ENCODE measurements around the gene GID8. TPM values are rescaled to one million over a fixed set of nuclear protein-coding genes. Genes with fewer than 3 reads are reported as not detected.

The GID8 gene
- total and polyA plus RNA-seq, 2 experiments from 2014 or later, result 41.8 to 106 TPM

DNA sequence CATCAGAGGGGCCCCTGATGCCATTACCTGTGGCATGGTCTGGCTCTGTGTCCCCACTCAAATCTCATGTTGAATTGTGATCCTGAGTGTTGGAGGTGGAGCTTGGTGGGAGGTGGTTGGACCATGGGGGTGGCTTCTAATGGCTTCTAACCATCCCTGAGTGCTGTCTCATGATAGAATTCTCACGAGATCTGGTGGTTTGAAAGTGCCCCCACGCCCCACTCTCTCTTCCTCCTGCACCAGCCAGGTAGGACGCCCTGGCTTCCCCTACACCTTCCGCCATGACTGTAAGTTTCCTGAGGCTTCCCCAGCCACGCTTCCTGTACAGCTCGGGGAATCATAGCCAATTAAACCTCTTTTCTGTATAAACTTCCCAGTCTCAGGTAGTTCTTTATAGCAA is 53.9 kb downstream of the GID8 start (continued):
- TF ChIP-seq, protein P1, sequence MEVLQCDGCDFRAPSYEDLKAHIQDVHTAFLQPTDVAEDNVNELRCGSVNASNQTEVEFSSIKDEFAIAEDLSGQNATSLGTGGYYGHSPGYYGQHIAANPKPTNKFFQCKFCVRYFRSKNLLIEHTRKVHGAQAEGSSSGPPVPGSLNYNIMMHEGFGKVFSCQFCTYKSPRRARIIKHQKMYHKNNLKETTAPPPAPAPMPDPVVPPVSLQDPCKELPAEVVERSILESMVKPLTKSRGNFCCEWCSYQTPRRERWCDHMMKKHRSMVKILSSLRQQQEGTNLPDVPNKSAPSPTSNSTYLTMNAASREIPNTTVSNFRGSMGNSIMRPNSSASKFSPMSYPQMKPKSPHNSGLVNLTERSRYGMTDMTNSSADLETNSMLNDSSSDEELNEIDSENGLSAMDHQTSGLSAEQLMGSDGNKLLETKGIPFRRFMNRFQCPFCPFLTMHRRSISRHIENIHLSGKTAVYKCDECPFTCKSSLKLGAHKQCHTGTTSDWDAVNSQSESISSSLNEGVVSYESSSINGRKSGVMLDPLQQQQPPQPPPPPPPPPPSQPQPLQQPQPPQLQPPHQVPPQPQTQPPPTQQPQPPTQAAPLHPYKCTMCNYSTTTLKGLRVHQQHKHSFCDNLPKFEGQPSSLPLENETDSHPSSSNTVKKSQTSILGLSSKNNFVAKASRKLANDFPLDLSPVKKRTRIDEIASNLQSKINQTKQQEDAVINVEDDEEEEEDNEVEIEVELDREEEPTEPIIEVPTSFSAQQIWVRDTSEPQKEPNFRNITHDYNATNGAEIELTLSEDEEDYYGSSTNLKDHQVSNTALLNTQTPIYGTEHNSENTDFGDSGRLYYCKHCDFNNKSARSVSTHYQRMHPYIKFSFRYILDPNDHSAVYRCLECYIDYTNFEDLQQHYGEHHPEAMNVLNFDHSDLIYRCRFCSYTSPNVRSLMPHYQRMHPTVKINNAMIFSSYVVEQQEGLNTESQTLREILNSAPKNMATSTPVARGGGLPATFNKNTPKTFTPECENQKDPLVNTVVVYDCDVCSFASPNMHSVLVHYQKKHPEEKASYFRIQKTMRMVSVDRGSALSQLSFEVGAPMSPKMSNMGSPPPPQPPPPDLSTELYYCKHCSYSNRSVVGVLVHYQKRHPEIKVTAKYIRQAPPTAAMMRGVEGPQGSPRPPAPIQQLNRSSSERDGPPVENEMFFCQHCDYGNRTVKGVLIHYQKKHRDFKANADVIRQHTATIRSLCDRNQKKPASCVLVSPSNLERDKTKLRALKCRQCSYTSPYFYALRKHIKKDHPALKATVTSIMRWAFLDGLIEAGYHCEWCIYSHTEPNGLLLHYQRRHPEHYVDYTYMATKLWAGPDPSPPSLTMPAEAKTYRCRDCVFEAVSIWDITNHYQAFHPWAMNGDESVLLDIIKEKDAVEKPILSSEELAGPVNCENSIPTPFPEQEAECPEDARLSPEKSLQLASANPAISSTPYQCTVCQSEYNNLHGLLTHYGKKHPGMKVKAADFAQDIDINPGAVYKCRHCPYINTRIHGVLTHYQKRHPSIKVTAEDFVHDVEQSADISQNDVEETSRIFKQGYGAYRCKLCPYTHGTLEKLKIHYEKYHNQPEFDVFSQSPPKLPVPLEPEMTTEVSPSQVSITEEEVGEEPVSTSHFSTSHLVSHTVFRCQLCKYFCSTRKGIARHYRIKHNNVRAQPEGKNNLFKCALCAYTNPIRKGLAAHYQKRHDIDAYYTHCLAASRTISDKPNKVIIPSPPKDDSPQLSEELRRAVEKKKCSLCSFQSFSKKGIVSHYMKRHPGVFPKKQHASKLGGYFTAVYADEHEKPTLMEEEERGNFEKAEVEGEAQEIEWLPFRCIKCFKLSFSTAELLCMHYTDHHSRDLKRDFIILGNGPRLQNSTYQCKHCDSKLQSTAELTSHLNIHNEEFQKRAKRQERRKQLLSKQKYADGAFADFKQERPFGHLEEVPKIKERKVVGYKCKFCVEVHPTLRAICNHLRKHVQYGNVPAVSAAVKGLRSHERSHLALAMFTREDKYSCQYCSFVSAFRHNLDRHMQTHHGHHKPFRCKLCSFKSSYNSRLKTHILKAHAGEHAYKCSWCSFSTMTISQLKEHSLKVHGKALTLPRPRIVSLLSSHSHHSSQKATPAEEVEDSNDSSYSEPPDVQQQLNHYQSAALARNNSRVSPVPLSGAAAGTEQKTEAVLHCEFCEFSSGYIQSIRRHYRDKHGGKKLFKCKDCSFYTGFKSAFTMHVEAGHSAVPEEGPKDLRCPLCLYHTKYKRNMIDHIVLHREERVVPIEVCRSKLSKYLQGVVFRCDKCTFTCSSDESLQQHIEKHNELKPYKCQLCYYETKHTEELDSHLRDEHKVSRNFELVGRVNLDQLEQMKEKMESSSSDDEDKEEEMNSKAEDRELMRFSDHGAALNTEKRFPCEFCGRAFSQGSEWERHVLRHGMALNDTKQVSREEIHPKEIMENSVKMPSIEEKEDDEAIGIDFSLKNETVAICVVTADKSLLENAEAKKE (CRISPR knock-in tag; IDR thresholded peaks at IDR 0.05), result no peak

DNA sequence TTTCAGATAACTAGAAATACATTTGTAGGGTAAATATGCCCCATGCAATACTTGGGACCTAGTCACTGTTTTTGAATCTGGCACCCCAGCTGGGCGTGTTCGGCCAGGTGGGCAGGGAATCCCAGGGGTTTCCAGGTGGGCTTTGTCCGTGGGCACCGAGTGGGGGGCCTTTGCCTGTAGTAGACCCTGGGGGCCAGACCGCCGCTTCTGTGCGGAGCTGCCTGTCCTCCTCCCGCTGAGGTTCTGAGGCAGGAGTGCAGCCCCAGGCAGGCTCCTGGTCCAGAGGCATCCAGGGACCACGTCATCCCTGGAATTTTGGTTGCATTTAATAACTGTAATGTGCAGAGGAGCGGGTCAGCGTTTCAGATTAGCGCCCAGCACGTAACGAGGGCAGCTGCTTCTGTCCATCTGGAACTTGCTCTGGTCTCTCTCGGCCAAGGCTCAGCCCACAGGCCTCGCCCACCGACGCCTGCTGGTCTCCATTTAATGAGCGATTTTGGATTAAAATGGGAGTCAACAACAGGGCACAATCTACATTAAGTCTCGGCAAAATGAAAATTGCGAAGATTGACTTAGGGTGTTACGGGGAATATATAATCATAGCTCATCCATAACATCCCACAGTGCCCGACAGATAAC is 56.0 kb downstream of the GID8 start:
- Histone ChIP-seq H3K9me2 (ENCODE audit: insufficient read depth) (no peaks in the 10 kb centered on the region), H3K4me1 (ENCODE audit: insufficient read depth) (peaks cover 20% of the 10 kb centered on the region), H3K27ac (ENCODE audit: low read depth) (no peak overlapping the region), H3K4me3 (no peak overlapping the region), H2AFZ (no peak overlapping the region), H4K20me1 (replicated peaks; ENCODE audit: insufficient read depth) (no peaks in the 10 kb centered on the region), H3K79me2 (replicated peaks; ENCODE audit: insufficient read depth) (no peaks in the 10 kb centered on the region), H3K4me2 (no peak overlapping the region), H3K36me3 (ENCODE audit: insufficient read depth) (no peaks in the 10 kb centered on the region), H3F3A (replicated peaks; ENCODE audit: low read depth) (peaks cover 17% of the 10 kb centered on the region; the same call in 1 of the 2 replicates), H3K27me3 (ENCODE audit: insufficient read depth) (no peaks in the 10 kb centered on the region)
- H3K27ac Mint-ChIP-seq, result no peak overlapping the region
- TF ChIP-seq, protein P2, sequence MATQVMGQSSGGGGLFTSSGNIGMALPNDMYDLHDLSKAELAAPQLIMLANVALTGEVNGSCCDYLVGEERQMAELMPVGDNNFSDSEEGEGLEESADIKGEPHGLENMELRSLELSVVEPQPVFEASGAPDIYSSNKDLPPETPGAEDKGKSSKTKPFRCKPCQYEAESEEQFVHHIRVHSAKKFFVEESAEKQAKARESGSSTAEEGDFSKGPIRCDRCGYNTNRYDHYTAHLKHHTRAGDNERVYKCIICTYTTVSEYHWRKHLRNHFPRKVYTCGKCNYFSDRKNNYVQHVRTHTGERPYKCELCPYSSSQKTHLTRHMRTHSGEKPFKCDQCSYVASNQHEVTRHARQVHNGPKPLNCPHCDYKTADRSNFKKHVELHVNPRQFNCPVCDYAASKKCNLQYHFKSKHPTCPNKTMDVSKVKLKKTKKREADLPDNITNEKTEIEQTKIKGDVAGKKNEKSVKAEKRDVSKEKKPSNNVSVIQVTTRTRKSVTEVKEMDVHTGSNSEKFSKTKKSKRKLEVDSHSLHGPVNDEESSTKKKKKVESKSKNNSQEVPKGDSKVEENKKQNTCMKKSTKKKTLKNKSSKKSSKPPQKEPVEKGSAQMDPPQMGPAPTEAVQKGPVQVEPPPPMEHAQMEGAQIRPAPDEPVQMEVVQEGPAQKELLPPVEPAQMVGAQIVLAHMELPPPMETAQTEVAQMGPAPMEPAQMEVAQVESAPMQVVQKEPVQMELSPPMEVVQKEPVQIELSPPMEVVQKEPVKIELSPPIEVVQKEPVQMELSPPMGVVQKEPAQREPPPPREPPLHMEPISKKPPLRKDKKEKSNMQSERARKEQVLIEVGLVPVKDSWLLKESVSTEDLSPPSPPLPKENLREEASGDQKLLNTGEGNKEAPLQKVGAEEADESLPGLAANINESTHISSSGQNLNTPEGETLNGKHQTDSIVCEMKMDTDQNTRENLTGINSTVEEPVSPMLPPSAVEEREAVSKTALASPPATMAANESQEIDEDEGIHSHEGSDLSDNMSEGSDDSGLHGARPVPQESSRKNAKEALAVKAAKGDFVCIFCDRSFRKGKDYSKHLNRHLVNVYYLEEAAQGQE (IDR thresholded peaks at IDR 0.05; ENCODE audit: unreplicated experiment), result no peak
- DNase-seq (ENCODE audit: low spot score) (no peak), ATAC-seq (no peak)
- peaks cover 31% of the 10 kb centered on the region for H3K27me3 Mint-ChIP-seq (ENCODE audit: insufficient read depth, low read depth, poor library complexity)
- no peak overlapping the region for H3K4me3 Mint-ChIP-seq
- peaks cover 28% of the 10 kb centered on the region for H3K4me1 Mint-ChIP-seq
- H3K9me3 Mint-ChIP-seq, result no peaks in the 10 kb centered on the region
- no peaks in the 10 kb centered on the region for H3K36me3 Mint-ChIP-seq (ENCODE audit: low read depth)

Measured in GM23338 (cell line).